Heart left ventricle (tissue), 13 donors: ENCODE data around the gene PER2.
"Not testable (repeated sequence)": the region's sequence is repeated elsewhere in the genome, so short reads cannot be mapped to it uniquely, and the experiment has no call there.

Experiments
- CTCF ChIP-seq, 12 donors: fragments of 200-600 bp; sonication (generic) in 4 of 12; IDR thresholded peaks; one replicate each; pipeline versions ENCODE4 v1.5.0 to v1.8.0; 2018 to 2022; ENCODE audit warnings: antibody characterized with exemption in 12 of 12, mild to moderate bottlenecking in 5 of 12
- POLR2A ChIP-seq, 2 donors: fragments of 450-650 bp; IDR thresholded peaks; one replicate each; pipeline ENCODE4 v1.6.1; 2017; ENCODE audit warnings: antibody characterized with exemption in 2 of 2, mild to moderate bottlenecking in 2 of 2, moderate library complexity in 2 of 2
- donor health status: ischemic (EF 13 %, LVEDD 7.1; RV severe dilation, severe dysfunction).
- donor health status: DM: no; HTN: yes; CAD: no.
- donor health status: DM: no; HTN: no; CAD: no.
- donor health status: ischemic (EF 25% LVEDD 6.9; RV normal size, moderate dysfunction).
- donor health status: ischemic (EF 25% LVEDD 5.7; RV mildly dilated, moderate dysfunction).
- donor health status: ischemic (EF 35%, LVEDD 5.7; RV mildly dilated, moderate dysfunction).
- donor health status: nonischemic (EF 11% LVEDD 7.7; RV severe dilation, severe dysfunction).
- donor health status: DM: yes; HTN: yes; CAD: no.
- donor health status: PGD.
- donor health status: ischemic (EF 29% LVEDD 5.4; RV normal size, mild dysfunction).
- donor health status: nonischemic (EF 23%, LVEDD 6.1; RV moderate dilation, normal function).

- not testable (repeated sequence) for TF ChIP-seq POLR2A, CTCF (IDR thresholded peaks at IDR 0.05)
These were observed 22.3 kb upstream of the PER2 start for GRCh38 chr2:238310721-238311120.
